Neuronal stem cell (in vitro differentiated cells): ENCODE measurements around the gene LIN54. TPM values are rescaled to one million over a fixed set of nuclear protein-coding genes. Genes with fewer than 3 reads are reported as not detected.
"Not testable (repeated sequence)": the region's sequence is repeated elsewhere in the genome, so short reads cannot be mapped to it uniquely, and the experiment has no call there.

Experiments used
- DNase-seq: peaks from one replicate; pipeline ENCODE4 v3.0.0-alpha.2; 2013; ENCODE audit warnings: low spot score
- H2AFZ ChIP-seq: one replicate; pipeline ENCODE4 v1.6.1; 2013; ENCODE audit warnings: mild to moderate bottlenecking, low read length, inconsistent platforms
- H2AK5ac ChIP-seq: 2 replicates; pipeline ENCODE4 v1.6.1; 2013; ENCODE audit warnings: low read depth, mild to moderate bottlenecking, inconsistent platforms, low read length, moderate library complexity, mixed read lengths
- H2BK120ac ChIP-seq: 2 replicates; pipeline ENCODE4 v1.6.1; 2013; ENCODE audit warnings: low read depth, mild to moderate bottlenecking, inconsistent platforms, low read length, moderate library complexity, mixed read lengths
- H2BK12ac ChIP-seq: one replicate; pipeline ENCODE4 v1.6.1; 2013; ENCODE audit warnings: low read length, inconsistent platforms
- H2BK15ac ChIP-seq: 2 replicates; pipeline ENCODE4 v1.6.1; 2013; ENCODE audit warnings: mild to moderate bottlenecking, low read length, inconsistent platforms, mixed read lengths
- H2BK5ac ChIP-seq: one replicate; pipeline ENCODE4 v1.6.1; 2013; ENCODE audit warnings: inconsistent platforms, mild to moderate bottlenecking, low read length, moderate library complexity
- H3K14ac ChIP-seq: one replicate; pipeline ENCODE4 v1.6.1; 2013; ENCODE audit warnings: low read length, inconsistent platforms
- H3K18ac ChIP-seq: 2 replicates; pipeline ENCODE4 v1.6.1; 2013; ENCODE audit warnings: low read length, inconsistent platforms
- H3K23ac ChIP-seq: 2 replicates; pipeline ENCODE4 v1.6.1; 2013; ENCODE audit warnings: low read depth, mild to moderate bottlenecking, mixed read lengths, low read length, inconsistent platforms; ENCODE audit not compliant: poor library complexity
- H3K27ac ChIP-seq: replicated peaks from 3 replicates; pipeline ENCODE4 v1.5.1; 2013; ENCODE audit warnings: low read length, inconsistent platforms
- H3K27me3 ChIP-seq, 3 experiments: 2 replicates each; pipeline ENCODE4 v1.6.1; 2013; ENCODE audit warnings: low read length in 3 of 3, mild to moderate bottlenecking in 2 of 3, inconsistent platforms in 1 of 3, low read depth in 1 of 3, mixed read lengths in 1 of 3, moderate library complexity in 1 of 3; ENCODE audit not compliant: control insufficient read depth in 3 of 3, insufficient read depth in 3 of 3
- H3K36me3 ChIP-seq, 2 donors: replicated peaks in 1 of 2; 2 replicates each; pipeline ENCODE4 v1.6.1; 2013; ENCODE audit warnings: low read length in 2 of 2; ENCODE audit not compliant: control insufficient read depth in 2 of 2, insufficient read depth in 2 of 2
- H3K4ac ChIP-seq: 2 replicates; pipeline ENCODE4 v1.6.1; 2013; ENCODE audit warnings: inconsistent platforms, mild to moderate bottlenecking, low read length, moderate library complexity
- H3K4me1 ChIP-seq, 2 donors: 1 replicate in 1 of 2; 2 replicates in 1 of 2; pipeline ENCODE4 v1.6.1; 2013; ENCODE audit warnings: low read length in 2 of 2, low read depth in 1 of 2; ENCODE audit not compliant: control insufficient read depth in 2 of 2, insufficient read depth in 1 of 2
- H3K4me2 ChIP-seq: one replicate; pipeline ENCODE4 v1.6.1; 2013; ENCODE audit warnings: mild to moderate bottlenecking, low read length, inconsistent platforms; ENCODE audit not compliant: insufficient read depth, poor library complexity, severe bottlenecking
- H3K4me3 ChIP-seq, 2 donors: 2 replicates each; pipeline ENCODE4 v1.5.1; 2013; ENCODE audit warnings: low read length in 2 of 2, mild to moderate bottlenecking in 2 of 2, inconsistent platforms in 1 of 2, moderate library complexity in 1 of 2
- H3K79me1 ChIP-seq: one replicate; pipeline ENCODE4 v1.6.1; 2013; ENCODE audit warnings: low read depth, mild to moderate bottlenecking, inconsistent platforms, low read length, moderate library complexity
- H3K9ac ChIP-seq: one replicate; pipeline ENCODE4 v1.6.1; 2013; ENCODE audit warnings: mild to moderate bottlenecking, low read depth, low read length, inconsistent platforms; ENCODE audit not compliant: poor library complexity
- H3K9me3 ChIP-seq, 2 donors: replicated peaks in 1 of 2; 2 replicates each; pipeline versions ENCODE3 to v1.6.1; 2013; ENCODE audit warnings: low read length in 2 of 2, mild to moderate bottlenecking in 2 of 2, inconsistent platforms in 1 of 2, low read depth in 1 of 2, mixed read lengths in 1 of 2, moderate library complexity in 1 of 2; ENCODE audit not compliant: control insufficient read depth in 2 of 2, insufficient read depth in 1 of 2
- H4K8ac ChIP-seq: one replicate; pipeline ENCODE4 v1.6.1; 2013; ENCODE audit warnings: low read depth, mild to moderate bottlenecking, inconsistent platforms, low read length, moderate library complexity
- H4K91ac ChIP-seq: one replicate; pipeline ENCODE4 v1.6.1; 2013; ENCODE audit warnings: low read length, low read depth, mild to moderate bottlenecking, inconsistent platforms; ENCODE audit not compliant: poor library complexity
- WGBS, 2 donors: extraction: QIAGEN DNeasy Blood & Tissue Kit; methylation state at CpG; one replicate each; pipeline ENCODE4 v1.1.7; 2013; ENCODE audit warnings: missing lambda C conversion rate in 2 of 2, mixed read lengths in 1 of 2; ENCODE audit not compliant: insufficient read length in 2 of 2, insufficient replicate concordance in 1 of 2; ENCODE audit errors: extremely low coverage in 2 of 2; 5-methylcytosine and 5-hydroxymethylcytosine counted together
- polyA plus RNA-seq, 2 experiments: library from polyadenylated mRNA; stranded (reverse); fragments of 200-250 nt; gene quantifications; one replicate each; pipeline ENCODE4 v1.2.3, GENCODE V29; 2013

The LIN54 gene
- 9.3 TPM for polyA plus RNA-seq (2013, experiment 1 of 2)
- polyA plus RNA-seq (2013, experiment 2 of 2) = 9.6 TPM

- Histone ChIP-seq H2AK5ac (no peak within 1 kb of the TSS), H3K14ac (no peak within 1 kb of the TSS), H3K23ac (no peak within 1 kb of the TSS), H4K91ac (no peak within 1 kb of the TSS), H3K79me1 (no peaks in the 10 kb centered on the region), H2AFZ (peak within 1 kb of the TSS; percentile 96), H2BK120ac (no peak within 1 kb of the TSS), H3K9ac (peak within 1 kb of the TSS; percentile 80), H2BK12ac (no peak within 1 kb of the TSS), H3K4me3 (peak within 1 kb of the TSS; percentile 92 to 93), H3K4me1 (peaks cover 2 to 8% of the 10 kb centered on the region in 2 donors), H4K8ac (no peak within 1 kb of the TSS), H2BK15ac (peak within 1 kb of the TSS; percentile 64), H3K4me2 (peak within 1 kb of the TSS; percentile 88), H3K9me3 (no peaks in the 10 kb centered on the region), H3K4ac (no peak within 1 kb of the TSS), H3K27ac (no peak within 1 kb of the TSS), H3K27me3 (no peaks in the 10 kb centered on the region), H3K18ac (peak within 1 kb of the TSS; percentile 89), H3K36me3 (peaks cover 0 to under 1% of the 10 kb centered on the region in 2 donors), H2BK5ac (no peak within 1 kb of the TSS)
- no CpG with 5 or more reads among the region's 54 CpGs for whole genome bisulfite sequencing, 2 donors
- DNase-seq = peak; percentile 58
Observed at GRCh38 chr4:83010522-83011318, at the start of gene LIN54. TSS of gene LIN54 (minus strand) at chr4:83010823. CDS start at chr4:82984844, 25,979 bp downstream.

DNA sequence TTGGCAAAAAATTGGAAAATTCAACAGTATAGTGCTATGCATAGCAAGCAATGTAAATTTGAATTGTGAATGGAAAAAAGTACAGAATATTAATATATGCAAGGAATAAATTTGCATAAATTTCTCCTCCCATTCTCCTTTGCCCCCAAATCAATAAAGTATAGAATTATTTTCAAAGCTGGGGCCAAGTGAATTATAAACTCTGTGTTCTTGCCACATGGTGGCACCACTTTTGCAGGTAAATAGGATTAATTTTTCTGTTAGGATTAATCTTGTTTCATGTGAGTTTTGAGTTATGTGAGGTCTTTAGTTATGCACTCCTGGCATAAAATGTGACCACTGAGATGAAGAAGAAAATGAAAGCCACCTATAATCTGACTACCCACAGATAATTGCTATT is 44.3 kb upstream of the LIN54 start:
- H3K14ac ChIP-seq = no peak overlapping the region
- no peak overlapping the region for H3K18ac ChIP-seq
- H3K4me1 ChIP-seq = no peaks in the 10 kb centered on the region
- no peak overlapping the region for H2BK12ac ChIP-seq
- H4K8ac ChIP-seq = no peak overlapping the region
- no peak overlapping the region for H2BK120ac ChIP-seq
- H3K4ac ChIP-seq = no peak overlapping the region
- H3K27me3 ChIP-seq = no peaks in the 10 kb centered on the region
- no peak overlapping the region for H2AFZ ChIP-seq
- no peaks in the 10 kb centered on the region for H3K9me3 ChIP-seq
- H3K36me3 ChIP-seq = peaks cover 11 to 78% of the 10 kb centered on the region in 2 donors
- H3K79me1 ChIP-seq = peaks cover 2% of the 10 kb centered on the region
- H2BK5ac ChIP-seq = no peak overlapping the region
- H3K9ac ChIP-seq = no peak overlapping the region
- no peak overlapping the region for H2AK5ac ChIP-seq
- H3K27ac ChIP-seq = no peak overlapping the region
- no peak overlapping the region for H4K91ac ChIP-seq
- H3K4me2 ChIP-seq = no peak overlapping the region
- DNase-seq = no peak
- no peak overlapping the region for H2BK15ac ChIP-seq
- no peak overlapping the region for H3K23ac ChIP-seq
- H3K4me3 ChIP-seq = no peak overlapping the region

DNA sequence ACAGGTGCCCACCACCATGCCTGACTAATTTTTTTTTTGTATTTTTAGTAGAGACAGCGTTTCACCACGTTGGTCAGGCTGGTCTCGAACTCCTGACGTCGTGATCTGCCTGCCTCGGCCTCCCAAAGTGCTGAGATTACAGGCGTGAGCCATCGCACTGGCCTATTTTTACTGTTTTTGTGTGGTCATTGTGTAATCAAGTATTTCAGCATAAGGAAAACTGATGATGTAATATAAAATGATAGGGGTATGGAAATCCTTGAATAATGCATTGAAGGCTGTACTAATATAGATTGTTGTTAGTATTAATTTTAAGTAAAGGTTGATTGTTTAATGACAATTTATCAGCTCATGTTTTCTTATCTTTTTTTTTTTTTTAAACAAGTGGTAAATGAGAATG is 38.2 kb upstream of the LIN54 start:
- not testable (repeated sequence) for H3K79me1 ChIP-seq

GRCh38 chr4:83046693-83047473 is 36.3 kb upstream of the LIN54 start:
- Histone ChIP-seq H3K4me3 (no peak overlapping the region), H2AK5ac (no peak overlapping the region), H3K4me1 (no peaks in the 10 kb centered on the region), H3K4me2 (no peak overlapping the region), H2BK5ac (no peak overlapping the region), H3K79me1 (peaks cover 2% of the 10 kb centered on the region), H3K9ac (no peak overlapping the region), H4K8ac (no peak overlapping the region), H2BK120ac (no peak overlapping the region), H3K23ac (no peak overlapping the region), H3K9me3 (no peaks in the 10 kb centered on the region), H3K18ac (no peak overlapping the region), H2BK12ac (no peak overlapping the region), H3K4ac (no peak overlapping the region), H3K36me3 (peaks cover 8 to 44% of the 10 kb centered on the region in 2 donors), H2AFZ (no peak overlapping the region), H3K27ac (no peak overlapping the region), H3K14ac (no peak overlapping the region), H3K27me3 (no peaks in the 10 kb centered on the region), H2BK15ac (no peak overlapping the region), H4K91ac (no peak overlapping the region)
- no CpG with 5 or more reads among the region's 8 CpGs for WGBS, 2 donors
- DNase-seq = no peak

More for the DNA sequence above, 38.2 kb upstream of the LIN54 start:
- WGBS, 2 donors = no CpG with 5 or more reads among the region's 8 CpGs
- H2AFZ ChIP-seq, H4K8ac ChIP-seq, H3K27ac ChIP-seq, H3K27me3 ChIP-seq, H3K23ac ChIP-seq, H3K18ac ChIP-seq, H2BK120ac ChIP-seq, H4K91ac ChIP-seq, H3K4me3 ChIP-seq, H3K4me2 ChIP-seq, H2BK12ac ChIP-seq, H3K4me1 ChIP-seq, H3K14ac ChIP-seq, H3K9ac ChIP-seq, H2BK5ac ChIP-seq, H3K4ac ChIP-seq, H2BK15ac ChIP-seq, DNase-seq, H2AK5ac ChIP-seq, H3K9me3 ChIP-seq: not testable (repeated sequence)
- H3K36me3 ChIP-seq = peaks cover 11 to 59% of the 10 kb centered on the region in 2 donors
